Measurements from ENCODE around the gene UNC5A. TPM values are rescaled to one million over a fixed set of nuclear protein-coding genes. Genes with fewer than 3 reads are reported as not detected.

UNC5A gene
- total and polyA plus RNA-seq, 9 of the 15 experiments (the other 6 are each of a cell fraction or from before 2014, with no cell fraction given): not detected

- TF ChIP-seq, protein P1, sequence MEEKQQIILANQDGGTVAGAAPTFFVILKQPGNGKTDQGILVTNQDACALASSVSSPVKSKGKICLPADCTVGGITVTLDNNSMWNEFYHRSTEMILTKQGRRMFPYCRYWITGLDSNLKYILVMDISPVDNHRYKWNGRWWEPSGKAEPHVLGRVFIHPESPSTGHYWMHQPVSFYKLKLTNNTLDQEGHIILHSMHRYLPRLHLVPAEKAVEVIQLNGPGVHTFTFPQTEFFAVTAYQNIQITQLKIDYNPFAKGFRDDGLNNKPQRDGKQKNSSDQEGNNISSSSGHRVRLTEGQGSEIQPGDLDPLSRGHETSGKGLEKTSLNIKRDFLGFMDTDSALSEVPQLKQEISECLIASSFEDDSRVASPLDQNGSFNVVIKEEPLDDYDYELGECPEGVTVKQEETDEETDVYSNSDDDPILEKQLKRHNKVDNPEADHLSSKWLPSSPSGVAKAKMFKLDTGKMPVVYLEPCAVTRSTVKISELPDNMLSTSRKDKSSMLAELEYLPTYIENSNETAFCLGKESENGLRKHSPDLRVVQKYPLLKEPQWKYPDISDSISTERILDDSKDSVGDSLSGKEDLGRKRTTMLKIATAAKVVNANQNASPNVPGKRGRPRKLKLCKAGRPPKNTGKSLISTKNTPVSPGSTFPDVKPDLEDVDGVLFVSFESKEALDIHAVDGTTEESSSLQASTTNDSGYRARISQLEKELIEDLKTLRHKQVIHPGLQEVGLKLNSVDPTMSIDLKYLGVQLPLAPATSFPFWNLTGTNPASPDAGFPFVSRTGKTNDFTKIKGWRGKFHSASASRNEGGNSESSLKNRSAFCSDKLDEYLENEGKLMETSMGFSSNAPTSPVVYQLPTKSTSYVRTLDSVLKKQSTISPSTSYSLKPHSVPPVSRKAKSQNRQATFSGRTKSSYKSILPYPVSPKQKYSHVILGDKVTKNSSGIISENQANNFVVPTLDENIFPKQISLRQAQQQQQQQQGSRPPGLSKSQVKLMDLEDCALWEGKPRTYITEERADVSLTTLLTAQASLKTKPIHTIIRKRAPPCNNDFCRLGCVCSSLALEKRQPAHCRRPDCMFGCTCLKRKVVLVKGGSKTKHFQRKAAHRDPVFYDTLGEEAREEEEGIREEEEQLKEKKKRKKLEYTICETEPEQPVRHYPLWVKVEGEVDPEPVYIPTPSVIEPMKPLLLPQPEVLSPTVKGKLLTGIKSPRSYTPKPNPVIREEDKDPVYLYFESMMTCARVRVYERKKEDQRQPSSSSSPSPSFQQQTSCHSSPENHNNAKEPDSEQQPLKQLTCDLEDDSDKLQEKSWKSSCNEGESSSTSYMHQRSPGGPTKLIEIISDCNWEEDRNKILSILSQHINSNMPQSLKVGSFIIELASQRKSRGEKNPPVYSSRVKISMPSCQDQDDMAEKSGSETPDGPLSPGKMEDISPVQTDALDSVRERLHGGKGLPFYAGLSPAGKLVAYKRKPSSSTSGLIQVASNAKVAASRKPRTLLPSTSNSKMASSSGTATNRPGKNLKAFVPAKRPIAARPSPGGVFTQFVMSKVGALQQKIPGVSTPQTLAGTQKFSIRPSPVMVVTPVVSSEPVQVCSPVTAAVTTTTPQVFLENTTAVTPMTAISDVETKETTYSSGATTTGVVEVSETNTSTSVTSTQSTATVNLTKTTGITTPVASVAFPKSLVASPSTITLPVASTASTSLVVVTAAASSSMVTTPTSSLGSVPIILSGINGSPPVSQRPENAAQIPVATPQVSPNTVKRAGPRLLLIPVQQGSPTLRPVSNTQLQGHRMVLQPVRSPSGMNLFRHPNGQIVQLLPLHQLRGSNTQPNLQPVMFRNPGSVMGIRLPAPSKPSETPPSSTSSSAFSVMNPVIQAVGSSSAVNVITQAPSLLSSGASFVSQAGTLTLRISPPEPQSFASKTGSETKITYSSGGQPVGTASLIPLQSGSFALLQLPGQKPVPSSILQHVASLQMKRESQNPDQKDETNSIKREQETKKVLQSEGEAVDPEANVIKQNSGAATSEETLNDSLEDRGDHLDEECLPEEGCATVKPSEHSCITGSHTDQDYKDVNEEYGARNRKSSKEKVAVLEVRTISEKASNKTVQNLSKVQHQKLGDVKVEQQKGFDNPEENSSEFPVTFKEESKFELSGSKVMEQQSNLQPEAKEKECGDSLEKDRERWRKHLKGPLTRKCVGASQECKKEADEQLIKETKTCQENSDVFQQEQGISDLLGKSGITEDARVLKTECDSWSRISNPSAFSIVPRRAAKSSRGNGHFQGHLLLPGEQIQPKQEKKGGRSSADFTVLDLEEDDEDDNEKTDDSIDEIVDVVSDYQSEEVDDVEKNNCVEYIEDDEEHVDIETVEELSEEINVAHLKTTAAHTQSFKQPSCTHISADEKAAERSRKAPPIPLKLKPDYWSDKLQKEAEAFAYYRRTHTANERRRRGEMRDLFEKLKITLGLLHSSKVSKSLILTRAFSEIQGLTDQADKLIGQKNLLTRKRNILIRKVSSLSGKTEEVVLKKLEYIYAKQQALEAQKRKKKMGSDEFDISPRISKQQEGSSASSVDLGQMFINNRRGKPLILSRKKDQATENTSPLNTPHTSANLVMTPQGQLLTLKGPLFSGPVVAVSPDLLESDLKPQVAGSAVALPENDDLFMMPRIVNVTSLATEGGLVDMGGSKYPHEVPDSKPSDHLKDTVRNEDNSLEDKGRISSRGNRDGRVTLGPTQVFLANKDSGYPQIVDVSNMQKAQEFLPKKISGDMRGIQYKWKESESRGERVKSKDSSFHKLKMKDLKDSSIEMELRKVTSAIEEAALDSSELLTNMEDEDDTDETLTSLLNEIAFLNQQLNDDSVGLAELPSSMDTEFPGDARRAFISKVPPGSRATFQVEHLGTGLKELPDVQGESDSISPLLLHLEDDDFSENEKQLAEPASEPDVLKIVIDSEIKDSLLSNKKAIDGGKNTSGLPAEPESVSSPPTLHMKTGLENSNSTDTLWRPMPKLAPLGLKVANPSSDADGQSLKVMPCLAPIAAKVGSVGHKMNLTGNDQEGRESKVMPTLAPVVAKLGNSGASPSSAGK (IDR thresholded peaks at IDR 0.05): no peak
Observed at GRCh38 chr5:176870110-176870591, 59.8 kb downstream of the UNC5A start (continued).
